ENCODE data around the gene MARCHF7. TPM values are rescaled to one million over a fixed set of nuclear protein-coding genes. Genes with fewer than 3 reads are reported as not detected.

Gene MARCHF7
- total and polyA plus RNA-seq, 2 of the 8 experiments (the other 6 are each of a cell fraction or from before 2014, with no cell fraction given) = 18.3 to 116 TPM

GRCh38 chr2:159677654-159678053 is 34.7 kb upstream of the MARCHF7 start:
- Histone ChIP-seq H3K9ac (replicated peaks in 1 of 4; ENCODE audit: extremely low read depth in 1 of 4, low read depth in 3 of 4, low read length in 3 of 4) (no peak overlapping the region), H3K14ac (ENCODE audit: insufficient read length) (no peak overlapping the region), H3K4me3 (ENCODE audit: extremely low read depth in 1 of 4, insufficient read depth in 2 of 4, low read depth in 3 of 4, low read length in 4 of 4) (no peak overlapping the region), H2AK5ac (ENCODE audit: low read depth, low read length) (no peak overlapping the region), H3K4ac (replicated peaks; ENCODE audit: insufficient read length, low read depth, low read length) (no peak overlapping the region), H2BK12ac (ENCODE audit: low read depth, low read length) (no peak overlapping the region), H2AFZ (ENCODE audit: low read length) (no peak overlapping the region), H3K18ac (ENCODE audit: extremely low read depth, low read length) (no peak overlapping the region), H3K23ac (ENCODE audit: insufficient read length) (no peak overlapping the region), H4K20me1 (replicated peaks in 1 of 2; ENCODE audit: control insufficient read depth in 1 of 2, insufficient read depth in 2 of 2, low read length in 2 of 2) (no peaks in the 10 kb centered on the region), H2BK120ac (replicated peaks; ENCODE audit: low read depth, low read length) (no peak overlapping the region), H4K8ac (ENCODE audit: extremely low read depth, insufficient read depth, low read length) (no peak overlapping the region), H2BK15ac (ENCODE audit: low read length) (no peak overlapping the region), H4K91ac (replicated peaks; ENCODE audit: insufficient read length, low read length) (no peak overlapping the region), H3K79me2 (ENCODE audit: control insufficient read depth in 1 of 2, insufficient read depth in 2 of 2, low read length in 2 of 2) (no peaks in the 10 kb centered on the region), H2BK20ac (ENCODE audit: low read length) (no peak overlapping the region), H3K23me2 (ENCODE audit: low read depth, low read length) (no peaks in the 10 kb centered on the region), H3K36me3 (ENCODE audit: control insufficient read depth in 2 of 4, insufficient read depth in 4 of 4, low read length in 3 of 4) (no peaks in the 10 kb centered on the region), H3K79me1 (ENCODE audit: low read depth, low read length) (no peaks in the 10 kb centered on the region), H3K9me3 (ENCODE audit: insufficient read depth in 2 of 2, low read depth in 1 of 2, low read length in 1 of 2) (no peaks in the 10 kb centered on the region; a peak in 1 of 4 replicates), H4K5ac (ENCODE audit: insufficient read length, low read depth, low read length) (no peak overlapping the region), H2BK5ac (ENCODE audit: low read depth, low read length) (no peak overlapping the region), H3K4me1 (replicated peaks in 1 of 4; ENCODE audit: control insufficient read depth in 3 of 4, insufficient read depth in 4 of 4, low read length in 3 of 4) (no peaks in the 10 kb centered on the region; a peak in 1 of 7 replicates), H3K56ac (replicated peaks; ENCODE audit: insufficient read length, low read depth, low read length) (no peak overlapping the region), H3K4me2 (ENCODE audit: insufficient read depth in 1 of 2, low read depth in 2 of 2, low read length in 2 of 2) (no peak overlapping the region), H3K27me3 (replicated peaks in 1 of 4; ENCODE audit: control insufficient read depth in 3 of 4, extremely low read depth in 1 of 4, insufficient read depth in 3 of 4, low read length in 3 of 4) (no peaks in the 10 kb centered on the region), H3K27ac (ENCODE audit: low read depth, low read length) (no peak overlapping the region)
- peak; percentile 19 for FAIRE-seq
- 97% methylated on average over 1 of the region's 1 CpG; no CpG with 5 or more reads in 1 of the 2 experiments for WGBS, 2 experiments (ENCODE audit: extremely low coverage in 1 of 2, insufficient coverage in 1 of 2, insufficient read length in 1 of 2, insufficient replicate concordance in 2 of 2, low coverage in 1 of 2, low lambda C conversion rate in 2 of 2, missing lambda C conversion rate in 1 of 2)
- ChIA-PET POLR2A (ENCODE audit: partially characterized antibody) (interaction anchor here (1.1 kb wide), 1 partner anchor 62 kb away, joined by 3 read pairs; no protein-coding TSS in a partner anchor), CTCF (ENCODE audit: partially characterized antibody) (interaction anchor here (0.8 to 1.1 kb wide), 2 partner anchors 10 to 852 kb away, joined by 4 read pairs; no protein-coding TSS in a partner anchor)
- DNase-seq (ENCODE audit: low read depth in 1 of 2, low spot score in 2 of 2) = no peak
- TF ChIP-seq ZNF274 (IDR thresholded peaks at IDR 0.05; ENCODE audit: borderline replicate concordance, extremely low read depth, low read length) = no peak
- TF ChIP-seq SIN3A (conservative IDR thresholded peaks at IDR 0.05 in 1 of 2, IDR thresholded peaks at IDR 0.05 in 1 of 2; ENCODE audit: low read depth in 1 of 2, low read length in 2 of 2) = no peak
- TF ChIP-seq CEBPB (IDR thresholded peaks at IDR 0.05; ENCODE audit: low read depth, low read length) = no peak
- no peak for TF ChIP-seq KDM1A (IDR thresholded peaks at IDR 0.05; ENCODE audit: borderline replicate concordance, low read length)
- no peak for TF ChIP-seq JUND (IDR thresholded peaks at IDR 0.05; ENCODE audit: low read length)
- no peak for TF ChIP-seq GABPA (IDR thresholded peaks at IDR 0.05; ENCODE audit: borderline replicate concordance, insufficient read depth, low read length)

Measured in H1 (cell line).